C4-2B (cell line): Measurements from ENCODE around the gene SYK.

ENCODE experiments used
- CTCF ChIP-seq: fragments of 450-650 bp; conservative IDR thresholded peaks from 2 replicates; pipeline ENCODE4 v1.5.1; 2017; ENCODE audit warnings: mild to moderate bottlenecking
- ZFX ChIP-seq: fragments of 450-650 bp; IDR thresholded peaks from 2 replicates; pipeline ENCODE4 v1.6.1; 2017

GRCh38 chr9:90941661-90942060 lies 140.0 kb downstream of the SYK start:
- TF ChIP-seq CTCF, result no peak
- TF ChIP-seq ZFX, result no peak
